Thyroid gland (tissue), 4 donors: ENCODE data around the gene GFRA4.

Source experiments
- POLR2A ChIP-seq, 2 donors: fragments of 450-650 bp; IDR thresholded peaks; one replicate each; pipeline ENCODE4 v1.6.1; 2017; ENCODE audit warnings: antibody characterized with exemption in 2 of 2, mild to moderate bottlenecking in 2 of 2, moderate library complexity in 1 of 2
- TF ChIP-seq, protein P1 (sequence below), 6 experiments: fragments of 200-600 bp in 3 of 6; fragments of 450-650 bp in 3 of 6; sonication (generic) in 3 of 6; IDR thresholded peaks; one replicate each; pipeline ENCODE4 v1.5.1; 2016 to 2019; ENCODE audit warnings: antibody characterized with exemption in 6 of 6, mild to moderate bottlenecking in 2 of 6, inconsistent platforms in 1 of 6, moderate library complexity in 1 of 6

GRCh38 chr20:3707508-3707899 is 44.3 kb upstream of the GFRA4 start:
- TF ChIP-seq, protein P1, sequence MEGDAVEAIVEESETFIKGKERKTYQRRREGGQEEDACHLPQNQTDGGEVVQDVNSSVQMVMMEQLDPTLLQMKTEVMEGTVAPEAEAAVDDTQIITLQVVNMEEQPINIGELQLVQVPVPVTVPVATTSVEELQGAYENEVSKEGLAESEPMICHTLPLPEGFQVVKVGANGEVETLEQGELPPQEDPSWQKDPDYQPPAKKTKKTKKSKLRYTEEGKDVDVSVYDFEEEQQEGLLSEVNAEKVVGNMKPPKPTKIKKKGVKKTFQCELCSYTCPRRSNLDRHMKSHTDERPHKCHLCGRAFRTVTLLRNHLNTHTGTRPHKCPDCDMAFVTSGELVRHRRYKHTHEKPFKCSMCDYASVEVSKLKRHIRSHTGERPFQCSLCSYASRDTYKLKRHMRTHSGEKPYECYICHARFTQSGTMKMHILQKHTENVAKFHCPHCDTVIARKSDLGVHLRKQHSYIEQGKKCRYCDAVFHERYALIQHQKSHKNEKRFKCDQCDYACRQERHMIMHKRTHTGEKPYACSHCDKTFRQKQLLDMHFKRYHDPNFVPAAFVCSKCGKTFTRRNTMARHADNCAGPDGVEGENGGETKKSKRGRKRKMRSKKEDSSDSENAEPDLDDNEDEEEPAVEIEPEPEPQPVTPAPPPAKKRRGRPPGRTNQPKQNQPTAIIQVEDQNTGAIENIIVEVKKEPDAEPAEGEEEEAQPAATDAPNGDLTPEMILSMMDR (IDR thresholded peaks at IDR 0.05) = no peak
- no peak for TF ChIP-seq POLR2A (IDR thresholded peaks at IDR 0.05)
